HepG2 (cell line): ENCODE measurements around the gene MTF2. TPM values are rescaled to one million over a fixed set of nuclear protein-coding genes. Genes with fewer than 3 reads are reported as not detected.

ENCODE experiments used
- ESRRA ChIP-seq: sonication (generic); formaldehyde crosslinking; IDR thresholded peaks from 2 replicates; pipeline ENCODE4 v1.5.1; 2020; ENCODE audit warnings: mild to moderate bottlenecking, low read depth, missing genetic modification reagents
- MED1 ChIP-seq: sonication (generic); formaldehyde crosslinking; IDR thresholded peaks from 2 replicates; pipeline ENCODE4 v1.4.0; 2020; ENCODE audit warnings: missing genetic modification reagents
- REPIN1 ChIP-seq: sonication (generic); formaldehyde crosslinking; IDR thresholded peaks from 2 replicates; pipeline ENCODE4 v1.8.0; 2022; ENCODE audit warnings: missing genetic modification reagents, low read depth, mild to moderate bottlenecking, borderline replicate concordance
- SETDB1 ChIP-seq: sonication (generic); formaldehyde crosslinking; IDR thresholded peaks from 2 replicates; pipeline ENCODE4 v1.5.1; 2020; ENCODE audit warnings: missing genetic modification reagents, mild to moderate bottlenecking, borderline replicate concordance
- SOX13 ChIP-seq, 3 experiments: fragments of 450-650 bp in 1 of 3; sonication (generic) in 1 of 3; formaldehyde crosslinking in 1 of 3; IDR thresholded peaks in 2 of 3; conservative IDR thresholded peaks in 1 of 3; 2 replicates each; pipeline versions ENCODE4 v1.5.0 to v1.6.1; 2016 to 2020; ENCODE audit warnings: antibody characterized with exemption in 1 of 3, mild to moderate bottlenecking in 1 of 3, missing compliant biosample characterization in 1 of 3, missing genetic modification reagents in 1 of 3, moderate library complexity in 1 of 3
- SP4 ChIP-seq: sonication (generic); formaldehyde crosslinking; IDR thresholded peaks from 2 replicates; pipeline ENCODE4 v1.8.1; 2023; ENCODE audit warnings: mild to moderate bottlenecking, missing genetic modification reagents
- THYN1 ChIP-seq: sonication (generic); formaldehyde crosslinking; IDR thresholded peaks from 2 replicates; pipeline ENCODE4 v1.8.1; 2023; ENCODE audit warnings: low read depth, mild to moderate bottlenecking, moderate library complexity, missing genetic modification reagents, borderline replicate concordance
- TMF1 ChIP-seq: sonication (generic); formaldehyde crosslinking; IDR thresholded peaks from 2 replicates; pipeline ENCODE4 v1.8.1; 2022; ENCODE audit warnings: low read depth, missing genetic modification reagents
- XRCC5 ChIP-seq: fragments of 200-400 bp; formaldehyde crosslinking; optimal IDR thresholded peaks from 2 replicates; pipeline ENCODE3; 2017; ENCODE audit warnings: mild to moderate bottlenecking, low read length
- ZNF160 ChIP-seq: sonication (generic); formaldehyde crosslinking; IDR thresholded peaks from 2 replicates; pipeline ENCODE4 v1.8.0; 2022; ENCODE audit warnings: mild to moderate bottlenecking, inconsistent platforms, missing genetic modification reagents
- ZNF234 ChIP-seq: sonication (generic); formaldehyde crosslinking; conservative IDR thresholded peaks from 2 replicates; pipeline ENCODE4 v1.5.1; 2020; ENCODE audit warnings: mild to moderate bottlenecking, missing genetic modification reagents
- ZNF24 ChIP-seq: fragments of 450-650 bp; IDR thresholded peaks from 2 replicates; pipeline ENCODE4 v1.6.1; 2017; ENCODE audit warnings: antibody characterized with exemption, mild to moderate bottlenecking
- ZNF607 ChIP-seq: sonication (generic); formaldehyde crosslinking; IDR thresholded peaks from 2 replicates; pipeline ENCODE4 v1.5.1; 2020; ENCODE audit warnings: missing genetic modification reagents, mild to moderate bottlenecking, borderline replicate concordance
- ZNF644 ChIP-seq: IDR thresholded peaks from 2 replicates; pipeline ENCODE4 v1.6.1; 2016; ENCODE audit warnings: low read depth
- ZNF652 ChIP-seq: IDR thresholded peaks from 2 replicates; pipeline ENCODE4 v1.6.1; 2016; ENCODE audit warnings: low read depth, borderline replicate concordance
- ZSCAN30 ChIP-seq: sonication (generic); formaldehyde crosslinking; IDR thresholded peaks from 2 replicates; pipeline ENCODE4 v1.5.0; 2020; ENCODE audit warnings: mild to moderate bottlenecking, missing genetic modification reagents
- polyA plus RNA-seq, 8 experiments: library from polyadenylated mRNA; depleted of rRNA in 3 of 8; stranded (reverse) in 7 of 8; unstranded in 1 of 8; fragments of >200 nt; fragmentation: Illumina TruSeq in 4 of 8; extraction: Trizol in 4 of 8; gene quantifications; 2 replicates each; pipeline versions ENCODE4 v1.2.1 to v1.2.3, GENCODE V29; 2011 to 2016; ENCODE audit warnings: low read depth in 4 of 8, missing spikeins in 1 of 8, mixed read lengths in 1 of 8; ENCODE audit not compliant: insufficient read depth in 1 of 8
- total RNA-seq, 5 experiments: library from RNA; depleted of rRNA; stranded (reverse); fragments of >200 nt; fragmentation: Illumina TruSeq; extraction: Trizol; gene quantifications; 2 replicates each; pipeline ENCODE4 v1.2.3, GENCODE V29; 2016; ENCODE audit warnings: low read depth in 1 of 5
- TF ChIP-seq, protein P1 (sequence below), 2 experiments: IDR thresholded peaks; 2 replicates each; pipeline ENCODE4 v1.6.1; 2011 to 2012; ENCODE audit warnings: low read length in 2 of 2, borderline replicate concordance in 1 of 2, low read depth in 1 of 2, mild to moderate bottlenecking in 1 of 2, moderate library complexity in 1 of 2
- TF ChIP-seq, protein P2 (sequence below): sonication (generic); formaldehyde crosslinking; IDR thresholded peaks from 2 replicates; pipeline ENCODE4 v1.4.0; 2020; ENCODE audit warnings: missing genetic modification reagents
- TF ChIP-seq, protein P3 (sequence below): sonication (generic); formaldehyde crosslinking; IDR thresholded peaks from 2 replicates; pipeline ENCODE4 v1.8.0; 2022; ENCODE audit warnings: missing genetic modification reagents, mild to moderate bottlenecking, moderate library complexity, borderline replicate concordance
- TF ChIP-seq, protein P4 (sequence below): sonication (generic); formaldehyde crosslinking; conservative IDR thresholded peaks from 2 replicates; pipeline ENCODE4 v1.4.0; 2020; ENCODE audit warnings: missing genetic modification reagents

MTF2 gene
- total and polyA plus RNA-seq, 2 of the 13 experiments (the other 11 are each of a cell fraction or from before 2014, with no cell fraction given), result 48.7 to 53.9 TPM

DNA sequence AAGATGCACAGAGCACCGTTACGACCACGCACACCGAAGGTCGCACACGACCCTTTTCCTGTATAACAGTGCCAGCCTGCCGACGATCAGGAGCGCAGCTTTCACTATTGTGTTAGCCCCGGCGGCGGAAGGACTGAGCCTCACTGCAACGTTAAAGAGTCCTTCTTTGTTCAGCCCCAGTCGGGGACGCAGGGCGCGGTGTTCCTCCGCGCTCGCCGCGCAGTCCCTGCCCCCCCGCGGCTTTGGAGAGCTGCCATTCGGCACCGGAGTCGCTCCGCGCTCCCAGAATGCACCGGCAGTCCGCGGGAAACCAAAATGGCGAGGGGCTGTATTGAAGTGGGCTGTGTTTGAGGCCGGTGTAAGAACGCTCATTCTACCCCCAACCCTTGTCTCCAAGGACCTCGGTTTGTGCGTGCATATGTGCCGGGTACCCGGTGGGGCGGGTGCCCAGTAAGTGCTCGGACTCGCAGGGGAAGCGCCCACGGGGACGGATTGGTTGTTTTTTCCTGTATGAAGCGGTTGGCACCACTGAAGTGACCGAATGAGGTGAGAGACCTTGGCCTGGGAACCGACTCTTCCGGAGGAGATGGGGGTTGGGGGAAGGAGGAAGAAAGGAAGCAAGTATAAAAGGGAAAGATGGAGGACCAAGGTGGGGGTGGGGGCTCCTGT, at the start of gene MTF2 (continued):
- TF ChIP-seq, protein P1, sequence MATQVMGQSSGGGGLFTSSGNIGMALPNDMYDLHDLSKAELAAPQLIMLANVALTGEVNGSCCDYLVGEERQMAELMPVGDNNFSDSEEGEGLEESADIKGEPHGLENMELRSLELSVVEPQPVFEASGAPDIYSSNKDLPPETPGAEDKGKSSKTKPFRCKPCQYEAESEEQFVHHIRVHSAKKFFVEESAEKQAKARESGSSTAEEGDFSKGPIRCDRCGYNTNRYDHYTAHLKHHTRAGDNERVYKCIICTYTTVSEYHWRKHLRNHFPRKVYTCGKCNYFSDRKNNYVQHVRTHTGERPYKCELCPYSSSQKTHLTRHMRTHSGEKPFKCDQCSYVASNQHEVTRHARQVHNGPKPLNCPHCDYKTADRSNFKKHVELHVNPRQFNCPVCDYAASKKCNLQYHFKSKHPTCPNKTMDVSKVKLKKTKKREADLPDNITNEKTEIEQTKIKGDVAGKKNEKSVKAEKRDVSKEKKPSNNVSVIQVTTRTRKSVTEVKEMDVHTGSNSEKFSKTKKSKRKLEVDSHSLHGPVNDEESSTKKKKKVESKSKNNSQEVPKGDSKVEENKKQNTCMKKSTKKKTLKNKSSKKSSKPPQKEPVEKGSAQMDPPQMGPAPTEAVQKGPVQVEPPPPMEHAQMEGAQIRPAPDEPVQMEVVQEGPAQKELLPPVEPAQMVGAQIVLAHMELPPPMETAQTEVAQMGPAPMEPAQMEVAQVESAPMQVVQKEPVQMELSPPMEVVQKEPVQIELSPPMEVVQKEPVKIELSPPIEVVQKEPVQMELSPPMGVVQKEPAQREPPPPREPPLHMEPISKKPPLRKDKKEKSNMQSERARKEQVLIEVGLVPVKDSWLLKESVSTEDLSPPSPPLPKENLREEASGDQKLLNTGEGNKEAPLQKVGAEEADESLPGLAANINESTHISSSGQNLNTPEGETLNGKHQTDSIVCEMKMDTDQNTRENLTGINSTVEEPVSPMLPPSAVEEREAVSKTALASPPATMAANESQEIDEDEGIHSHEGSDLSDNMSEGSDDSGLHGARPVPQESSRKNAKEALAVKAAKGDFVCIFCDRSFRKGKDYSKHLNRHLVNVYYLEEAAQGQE (IDR thresholded peaks at IDR 0.05; ENCODE audit: borderline replicate concordance in 1 of 2, low read depth in 1 of 2, low read length in 2 of 2), result peak in 1 of 2 experiments; percentile 65; a peak in 1 of 4 replicates
- TF ChIP-seq, protein P2, sequence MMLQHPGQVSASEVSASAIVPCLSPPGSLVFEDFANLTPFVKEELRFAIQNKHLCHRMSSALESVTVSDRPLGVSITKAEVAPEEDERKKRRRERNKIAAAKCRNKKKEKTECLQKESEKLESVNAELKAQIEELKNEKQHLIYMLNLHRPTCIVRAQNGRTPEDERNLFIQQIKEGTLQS (CRISPR knock-in tag), result peak; percentile 74
- peak; percentile 88 for TF ChIP-seq ZNF24
- TF ChIP-seq ZNF607 (CRISPR knock-in tag), result peak; percentile 91
- TF ChIP-seq, protein P3, sequence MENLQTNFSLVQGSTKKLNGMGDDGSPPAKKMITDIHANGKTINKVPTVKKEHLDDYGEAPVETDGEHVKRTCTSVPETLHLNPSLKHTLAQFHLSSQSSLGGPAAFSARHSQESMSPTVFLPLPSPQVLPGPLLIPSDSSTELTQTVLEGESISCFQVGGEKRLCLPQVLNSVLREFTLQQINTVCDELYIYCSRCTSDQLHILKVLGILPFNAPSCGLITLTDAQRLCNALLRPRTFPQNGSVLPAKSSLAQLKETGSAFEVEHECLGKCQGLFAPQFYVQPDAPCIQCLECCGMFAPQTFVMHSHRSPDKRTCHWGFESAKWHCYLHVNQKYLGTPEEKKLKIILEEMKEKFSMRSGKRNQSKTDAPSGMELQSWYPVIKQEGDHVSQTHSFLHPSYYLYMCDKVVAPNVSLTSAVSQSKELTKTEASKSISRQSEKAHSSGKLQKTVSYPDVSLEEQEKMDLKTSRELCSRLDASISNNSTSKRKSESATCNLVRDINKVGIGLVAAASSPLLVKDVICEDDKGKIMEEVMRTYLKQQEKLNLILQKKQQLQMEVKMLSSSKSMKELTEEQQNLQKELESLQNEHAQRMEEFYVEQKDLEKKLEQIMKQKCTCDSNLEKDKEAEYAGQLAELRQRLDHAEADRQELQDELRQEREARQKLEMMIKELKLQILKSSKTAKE (CRISPR knock-in tag), result peak; percentile 80
- peak; percentile 87; the same call in 1 of the 2 replicates for TF ChIP-seq ZSCAN30
- peak; percentile 90; the same call in 1 of the 2 replicates for TF ChIP-seq ZNF644 (CRISPR knock-in tag)
- TF ChIP-seq, protein P4, sequence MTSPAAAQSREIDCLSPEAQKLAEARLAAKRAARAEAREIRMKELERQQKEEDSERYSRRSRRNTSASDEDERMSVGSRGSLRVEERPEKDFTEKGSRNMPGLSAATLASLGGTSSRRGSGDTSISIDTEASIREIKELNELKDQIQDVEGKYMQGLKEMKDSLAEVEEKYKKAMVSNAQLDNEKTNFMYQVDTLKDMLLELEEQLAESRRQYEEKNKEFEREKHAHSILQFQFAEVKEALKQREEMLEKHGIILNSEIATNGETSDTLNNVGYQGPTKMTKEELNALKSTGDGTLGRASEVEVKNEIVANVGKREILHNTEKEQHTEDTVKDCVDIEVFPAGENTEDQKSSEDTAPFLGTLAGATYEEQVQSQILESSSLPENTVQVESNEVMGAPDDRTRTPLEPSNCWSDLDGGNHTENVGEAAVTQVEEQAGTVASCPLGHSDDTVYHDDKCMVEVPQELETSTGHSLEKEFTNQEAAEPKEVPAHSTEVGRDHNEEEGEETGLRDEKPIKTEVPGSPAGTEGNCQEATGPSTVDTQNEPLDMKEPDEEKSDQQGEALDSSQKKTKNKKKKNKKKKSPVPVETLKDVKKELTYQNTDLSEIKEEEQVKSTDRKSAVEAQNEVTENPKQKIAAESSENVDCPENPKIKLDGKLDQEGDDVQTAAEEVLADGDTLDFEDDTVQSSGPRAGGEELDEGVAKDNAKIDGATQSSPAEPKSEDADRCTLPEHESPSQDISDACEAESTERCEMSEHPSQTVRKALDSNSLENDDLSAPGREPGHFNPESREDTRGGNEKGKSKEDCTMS, result no peak
- TF ChIP-seq ESRRA, result peak; percentile 89
- TF ChIP-seq ZNF160 (CRISPR knock-in tag), result peak; percentile 98
- TF ChIP-seq TMF1 (CRISPR knock-in tag), result peak; percentile 96
- peak; percentile 96 for TF ChIP-seq SOX13 (IDR thresholded peaks at IDR 0.05)
- TF ChIP-seq SOX13 (CRISPR knock-in tag; conservative IDR thresholded peaks at IDR 0.05 in 1 of 2, IDR thresholded peaks at IDR 0.05 in 1 of 2), result peak in 1 of 2 experiments; percentile 99; a peak in 2 of 4 replicates
- TF ChIP-seq ZNF652 (CRISPR knock-in tag), result peak; percentile 53; the same call in 1 of the 2 replicates
- no peak for TF ChIP-seq ZNF234 (CRISPR knock-in tag)
- TF ChIP-seq SETDB1, result no peak
- TF ChIP-seq SP4, result peak; percentile 85
- peak; percentile 100 for TF ChIP-seq XRCC5
- no peak for TF ChIP-seq THYN1 (CRISPR knock-in tag)
- peak; percentile 100 for TF ChIP-seq REPIN1
- TF ChIP-seq MED1, result peak; percentile 97
